ENCODE measurements around the gene ADAMTS13. TPM values are rescaled to one million over a fixed set of nuclear protein-coding genes. Genes with fewer than 3 reads are reported as not detected.

Gene ADAMTS13
- total RNA-seq, 1 experiment from 2014 or later, result 12.0 TPM

GRCh38 chr9:133426011-133426410 lies 3.8 kb downstream of the ADAMTS13 start:
- Mint-ChIP-seq H3K27me3 (ENCODE audit: low read depth) (peaks cover 20% of the 10 kb centered on the region), H3K27ac (no peak overlapping the region), H3K9me3 (peaks cover 8% of the 10 kb centered on the region), H3K4me3 (no peak overlapping the region), H3K4me1 (peaks cover 14% of the 10 kb centered on the region), H3K36me3 (peaks cover 10% of the 10 kb centered on the region)
- no peak for DNase-seq (ENCODE audit: low spot score)
- ChIA-PET CTCF (interaction anchor here (1.5 kb wide), 1 partner anchor 61 kb away, joined by 3 read pairs; no protein-coding TSS in a partner anchor), POLR2A (no interaction called here)
- TF ChIP-seq AR (CRISPR knock-in tag; IDR thresholded peaks at IDR 0.05) (no peak), USF2 (CRISPR knock-in tag; IDR thresholded peaks at IDR 0.05) (no peak)
- no peak for ATAC-seq

GRCh38 chr9:133427658-133428348 lies 5.6 kb downstream of the ADAMTS13 start:
- CTCF ChIA-PET, result interaction anchor here (1.0 to 1.6 kb wide), 7 partner anchors 10 to 86 kb away, joined by 3 to 7 read pairs (median 4); partner anchors contain the start of gene CACFD1
- Mint-ChIP-seq H3K27ac (no peak overlapping the region), H3K9me3 (peaks cover 8% of the 10 kb centered on the region), H3K4me1 (peaks cover 3% of the 10 kb centered on the region; the same call in 1 of the 2 replicates), H3K27me3 (ENCODE audit: low read depth) (peaks cover 20% of the 10 kb centered on the region), H3K4me3 (peak overlapping the region; percentile 73), H3K36me3 (peaks cover 10% of the 10 kb centered on the region)
- no peak for ATAC-seq
- DNase-seq (ENCODE audit: low spot score), result no peak
- POLR2A ChIA-PET, result no interaction called here
- TF ChIP-seq TEAD1 (CRISPR knock-in tag; IDR thresholded peaks at IDR 0.05) (0 out of 2 replicates have a peak, but pooled peaks have one; percentile 6), NR2C2 (CRISPR knock-in tag; IDR thresholded peaks at IDR 0.05) (no peak), NFE2L1 (CRISPR knock-in tag; IDR thresholded peaks at IDR 0.05) (no peak)

- ATAC-seq, result peak; percentile 53
- Mint-ChIP-seq H3K36me3 (peaks cover 10% of the 10 kb centered on the region), H3K4me3 (peak overlapping the region; percentile 66), H3K4me1 (peaks cover 3% of the 10 kb centered on the region; the same call in 1 of the 2 replicates), H3K27ac (no peak overlapping the region), H3K9me3 (peaks cover 8% of the 10 kb centered on the region), H3K27me3 (ENCODE audit: low read depth) (peaks cover 20% of the 10 kb centered on the region)
- ChIA-PET POLR2A (interaction anchor here (0.6 to 0.7 kb wide), 2 partner anchors 12 to 1229 kb away, joined by 3 read pairs; no protein-coding TSS in a partner anchor), CTCF (interaction anchor here (1.0 to 1.6 kb wide), 8 partner anchors 9 to 242 kb away, joined by 3 to 7 read pairs (median 4); partner anchors contain the start of gene CACFD1)
- DNase-seq (ENCODE audit: low spot score), result peak; percentile 72
- TF ChIP-seq FOXP1 (CRISPR knock-in tag; IDR thresholded peaks at IDR 0.05; ENCODE audit: borderline replicate concordance), result no peak
- TF ChIP-seq ZNF232 (CRISPR knock-in tag; IDR thresholded peaks at IDR 0.05), result 0 out of 2 replicates have a peak, but pooled peaks have one; percentile 23
- no peak for TF ChIP-seq ATF6 (CRISPR knock-in tag; IDR thresholded peaks at IDR 0.05)
- TF ChIP-seq ATF3 (CRISPR knock-in tag; conservative IDR thresholded peaks at IDR 0.05), result no peak
- no peak for TF ChIP-seq GTF2I (CRISPR knock-in tag; conservative IDR thresholded peaks at IDR 0.05)
- TF ChIP-seq ZNF317 (CRISPR knock-in tag; IDR thresholded peaks at IDR 0.05; ENCODE audit: borderline replicate concordance, low read depth), result no peak
- TF ChIP-seq PRRX2 (CRISPR knock-in tag; IDR thresholded peaks at IDR 0.05), result no peak
- TF ChIP-seq E2F1 (CRISPR knock-in tag; IDR thresholded peaks at IDR 0.05), result no peak
- 0 out of 2 replicates have a peak, but pooled peaks have one; percentile 31 for TF ChIP-seq FOXK1 (CRISPR knock-in tag; IDR thresholded peaks at IDR 0.05)
- TF ChIP-seq CTCF (IDR thresholded peaks at IDR 0.05), result no peak
- TF ChIP-seq E2F5 (CRISPR knock-in tag; IDR thresholded peaks at IDR 0.05), result peak; percentile 51; the same call in 1 of the 2 replicates
- no peak for TF ChIP-seq JUN (CRISPR knock-in tag; IDR thresholded peaks at IDR 0.05)
These were observed 6.5 kb downstream of the ADAMTS13 start for GRCh38 chr9:133428617-133429101.
